Activated naive CD8-positive, alpha-beta T cell treated with anti-CD3 and anti-CD28 coated beads for 36 hours (primary cell): Measurements from ENCODE around the gene GRB14. TPM values are rescaled to one million over a fixed set of nuclear protein-coding genes. Genes with fewer than 3 reads are reported as not detected.

Experiments
- DNase-seq: peaks from one replicate; pipeline ENCODE4 v3.0.0; 2021
- H3K27ac Mint-ChIP-seq: one replicate; pipeline ENCODE4 v1.8.0; 2022; ENCODE audit warnings: mild to moderate bottlenecking, moderate library complexity, mixed read lengths
- H3K27me3 Mint-ChIP-seq: one replicate; pipeline ENCODE4 v1.8.0; 2022; ENCODE audit warnings: mild to moderate bottlenecking, mixed read lengths
- H3K36me3 Mint-ChIP-seq: one replicate; pipeline ENCODE4 v1.8.0; 2021; ENCODE audit warnings: mild to moderate bottlenecking, mixed read lengths
- H3K4me1 Mint-ChIP-seq: one replicate; pipeline ENCODE4 v1.8.0; 2021; ENCODE audit warnings: mixed read lengths
- H3K4me3 Mint-ChIP-seq: one replicate; pipeline ENCODE4 v1.8.0; 2022; ENCODE audit warnings: mild to moderate bottlenecking, moderate library complexity, mixed read lengths
- H3K9me3 Mint-ChIP-seq: one replicate; pipeline ENCODE4 v1.8.0; 2022; ENCODE audit warnings: mixed read lengths
- total RNA-seq, 2 experiments: library from RNA; stranded (reverse); gene quantifications; one replicate each; pipeline ENCODE4 v1.2.3, GENCODE V29; 2021

The GRB14 gene
- total RNA-seq, 2 experiments from 2014 or later, result not detected

DNA sequence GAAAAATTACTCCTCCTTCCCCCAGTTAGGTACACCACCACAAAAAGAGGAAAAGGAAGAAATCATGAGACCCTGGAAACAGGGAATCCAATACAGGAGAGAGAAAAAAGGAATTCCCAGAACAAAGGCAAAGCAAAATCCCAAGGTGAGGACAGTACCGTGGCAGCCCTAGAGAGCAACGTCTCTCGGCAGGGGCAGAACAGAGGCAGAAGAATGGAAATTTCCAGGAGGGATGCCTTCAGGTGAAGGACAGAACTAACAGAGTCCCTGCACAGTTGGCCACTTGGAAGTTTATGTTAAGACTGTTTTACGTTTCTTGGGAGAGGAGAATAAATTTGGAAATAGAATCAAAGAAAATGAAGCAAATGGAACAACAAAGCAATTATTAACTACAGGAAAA lies 27.7 kb downstream of the GRB14 start:
- DNase-seq, result no peak
- Mint-ChIP-seq H3K9me3 (peaks cover 5% of the 10 kb centered on the region), H3K27me3 (no peaks in the 10 kb centered on the region), H3K4me1 (no peaks in the 10 kb centered on the region), H3K36me3 (no peaks in the 10 kb centered on the region), H3K27ac (no peak overlapping the region), H3K4me3 (no peak overlapping the region)

DNA sequence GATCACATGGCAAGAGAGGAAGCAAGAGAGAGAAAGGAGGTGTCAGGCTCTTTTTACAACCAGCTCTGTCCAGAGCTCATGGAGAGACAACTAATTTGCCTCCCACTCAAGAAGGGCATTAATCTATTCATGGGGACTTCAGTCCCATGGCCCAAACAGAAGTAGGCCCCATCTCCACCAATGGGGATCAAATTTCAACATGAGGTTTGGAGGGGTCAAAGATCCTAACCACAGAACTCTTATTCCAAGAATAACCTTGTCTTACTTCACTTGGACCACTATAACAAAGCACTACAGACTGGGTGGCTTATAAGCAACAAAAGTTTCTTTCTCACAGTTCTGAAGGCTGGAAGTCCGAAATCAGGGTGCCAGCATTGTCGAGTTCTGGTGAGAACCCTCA lies 31.8 kb downstream of the GRB14 start:
- no peak for DNase-seq
- Mint-ChIP-seq H3K4me3 (no peak overlapping the region), H3K9me3 (peaks cover 5% of the 10 kb centered on the region), H3K27me3 (no peaks in the 10 kb centered on the region), H3K27ac (no peak overlapping the region), H3K4me1 (no peaks in the 10 kb centered on the region), H3K36me3 (no peaks in the 10 kb centered on the region)

DNA sequence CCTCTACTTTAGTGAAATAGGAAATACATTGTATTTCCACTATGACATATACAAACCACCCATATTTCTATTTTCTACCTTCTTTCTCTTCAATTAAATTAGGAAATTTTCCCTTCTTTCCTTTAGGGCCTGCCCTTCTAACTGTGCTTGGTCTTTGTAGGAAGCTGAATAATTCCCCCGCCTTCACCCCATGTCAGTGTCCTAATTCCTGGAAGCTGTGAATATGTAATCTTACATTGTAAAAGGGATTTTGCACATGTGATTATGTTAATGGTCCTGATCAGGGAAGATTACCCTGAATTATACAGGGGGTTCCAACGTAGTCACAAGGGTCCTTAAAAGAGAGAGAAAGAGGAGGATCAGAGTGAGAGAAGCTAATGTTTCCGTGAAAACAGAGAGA lies 40.2 kb downstream of the GRB14 start:
- H3K9me3 Mint-ChIP-seq, result no peaks in the 10 kb centered on the region
- H3K27me3 Mint-ChIP-seq, result no peaks in the 10 kb centered on the region
- no peak overlapping the region for H3K27ac Mint-ChIP-seq
- no peaks in the 10 kb centered on the region for H3K4me1 Mint-ChIP-seq
- no peak overlapping the region for H3K4me3 Mint-ChIP-seq
- DNase-seq, result no peak
- H3K36me3 Mint-ChIP-seq, result no peaks in the 10 kb centered on the region

DNA sequence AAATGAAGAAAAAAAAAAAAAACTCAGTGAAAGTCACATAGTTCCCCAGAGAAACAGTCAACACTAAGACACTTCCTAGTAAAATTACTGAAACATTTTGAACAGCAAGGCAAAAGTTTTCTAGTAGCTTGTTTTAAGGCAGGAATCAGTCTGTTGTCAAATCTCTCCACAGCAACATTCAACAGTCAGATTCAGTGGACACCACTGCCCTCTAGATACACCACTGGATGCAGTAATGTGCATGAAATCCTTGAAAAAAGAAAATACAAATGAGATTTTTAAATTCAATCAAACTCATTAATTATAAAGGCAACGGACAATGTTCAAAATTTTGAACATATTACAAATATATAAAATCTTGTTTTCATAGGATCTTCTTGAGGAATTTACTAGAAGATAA lies 46.4 kb downstream of the GRB14 start:
- Mint-ChIP-seq H3K27me3 (no peaks in the 10 kb centered on the region), H3K4me3 (no peak overlapping the region), H3K4me1 (no peaks in the 10 kb centered on the region)

DNA sequence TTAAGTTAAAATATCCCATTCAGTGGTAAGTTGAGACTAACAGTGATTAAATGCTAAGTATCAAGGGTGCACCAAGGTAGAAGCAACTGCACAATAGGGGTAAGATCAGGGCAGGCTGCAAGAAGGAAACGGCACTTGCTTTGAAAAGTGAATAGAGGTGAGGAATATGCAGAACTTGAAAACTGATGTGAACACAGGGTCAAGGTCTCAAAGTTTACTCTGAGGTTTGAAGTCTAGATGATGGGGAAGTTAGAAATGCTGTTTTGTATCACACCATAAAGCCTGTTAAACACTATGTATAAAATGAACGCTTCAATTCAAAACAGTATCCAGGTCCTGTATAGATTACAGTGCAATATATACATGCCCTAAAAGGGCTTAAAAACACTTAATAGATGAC lies 50.8 kb downstream of the GRB14 start:
- Mint-ChIP-seq H3K27me3 (no peaks in the 10 kb centered on the region), H3K27ac (no peak overlapping the region), H3K4me1 (no peaks in the 10 kb centered on the region), H3K36me3 (no peaks in the 10 kb centered on the region), H3K9me3 (no peaks in the 10 kb centered on the region), H3K4me3 (no peak overlapping the region)
- DNase-seq, result no peak

More for the DNA sequence above, 46.4 kb downstream of the GRB14 start:
- H3K27ac Mint-ChIP-seq, result no peak overlapping the region
- no peak for DNase-seq
- H3K36me3 Mint-ChIP-seq, result no peaks in the 10 kb centered on the region
- no peaks in the 10 kb centered on the region for H3K9me3 Mint-ChIP-seq

DNA sequence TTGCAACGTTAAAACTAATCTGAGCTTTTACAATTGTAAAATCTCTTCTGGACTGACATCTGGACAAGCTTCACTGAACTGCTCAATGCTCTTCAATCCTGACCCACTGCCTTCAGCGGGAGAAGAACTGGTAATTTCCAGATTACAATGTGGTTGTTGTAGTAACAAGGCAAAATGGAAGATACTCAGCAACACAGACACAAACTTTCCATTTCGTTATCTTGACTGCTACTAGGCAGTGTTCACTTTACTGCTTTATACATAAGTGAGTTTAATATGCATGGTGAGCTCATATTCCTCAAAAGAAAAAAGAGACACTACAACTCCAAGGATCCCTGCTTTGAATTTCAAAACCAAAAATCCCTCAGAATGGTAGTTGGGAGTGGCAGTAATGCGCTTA lies 51.9 kb downstream of the GRB14 start:
- Mint-ChIP-seq H3K9me3 (no peaks in the 10 kb centered on the region), H3K4me3 (no peak overlapping the region), H3K36me3 (no peaks in the 10 kb centered on the region), H3K4me1 (no peaks in the 10 kb centered on the region), H3K27ac (no peak overlapping the region), H3K27me3 (no peaks in the 10 kb centered on the region)
- DNase-seq, result no peak

DNA sequence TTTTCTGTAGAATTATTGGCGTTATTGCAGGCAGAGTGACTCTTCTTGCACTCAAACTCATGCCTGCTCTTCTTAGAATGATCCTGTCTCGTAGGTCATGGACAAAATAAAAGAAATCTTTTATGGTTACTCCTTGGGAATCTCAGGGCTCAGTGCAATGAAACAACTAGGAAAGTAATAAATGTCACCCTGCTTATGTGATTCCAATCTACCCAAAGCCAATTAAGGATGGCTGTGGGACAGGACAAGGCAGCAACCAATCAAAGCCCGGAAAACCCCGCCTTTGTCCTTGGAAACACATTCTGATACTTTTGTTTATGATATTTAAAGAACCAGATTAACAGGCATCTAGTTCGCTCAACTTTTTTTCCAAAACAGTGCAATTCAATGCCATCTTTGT lies 53.0 kb downstream of the GRB14 start:
- H3K4me3 Mint-ChIP-seq, result no peak overlapping the region
- no peaks in the 10 kb centered on the region for H3K27me3 Mint-ChIP-seq
- H3K4me1 Mint-ChIP-seq, result no peaks in the 10 kb centered on the region
- no peaks in the 10 kb centered on the region for H3K36me3 Mint-ChIP-seq
- DNase-seq, result no peak
- no peak overlapping the region for H3K27ac Mint-ChIP-seq
- H3K9me3 Mint-ChIP-seq, result no peaks in the 10 kb centered on the region

DNA sequence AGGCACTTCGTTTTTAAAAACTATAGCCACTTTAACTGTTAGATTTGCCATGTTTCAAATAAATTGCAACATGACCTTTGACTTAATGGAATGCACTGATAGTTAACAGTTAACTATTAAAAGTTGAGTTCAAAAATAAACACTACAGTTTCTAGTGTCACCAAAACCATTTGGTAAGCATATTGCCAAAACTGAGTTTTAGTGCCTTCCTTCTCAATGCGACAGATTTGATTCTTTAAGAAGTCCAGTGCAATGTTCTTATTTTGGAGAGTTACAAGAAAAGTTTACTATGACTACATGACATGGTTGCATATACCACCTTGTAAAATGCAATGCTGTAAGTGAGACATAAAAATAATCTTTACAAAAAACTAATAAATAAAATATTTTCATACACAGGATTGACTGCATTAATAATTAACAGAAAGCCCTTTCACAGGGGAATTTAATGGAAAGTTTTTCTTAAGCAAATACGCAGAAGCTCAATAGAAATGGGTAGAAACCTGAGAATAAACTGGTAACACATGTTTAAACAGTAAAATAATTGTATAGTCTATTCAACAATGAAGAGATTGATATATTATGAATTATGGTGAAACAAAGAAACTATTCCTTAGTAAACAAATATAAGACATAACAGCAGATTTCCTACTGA lies 53.8 kb downstream of the GRB14 start:
- no peaks in the 10 kb centered on the region for H3K27me3 Mint-ChIP-seq
- no peaks in the 10 kb centered on the region for H3K4me1 Mint-ChIP-seq
- no peak overlapping the region for H3K4me3 Mint-ChIP-seq
- H3K27ac Mint-ChIP-seq, result no peak overlapping the region
- no peaks in the 10 kb centered on the region for H3K36me3 Mint-ChIP-seq
- no peak for DNase-seq
- H3K9me3 Mint-ChIP-seq, result no peaks in the 10 kb centered on the region

DNA sequence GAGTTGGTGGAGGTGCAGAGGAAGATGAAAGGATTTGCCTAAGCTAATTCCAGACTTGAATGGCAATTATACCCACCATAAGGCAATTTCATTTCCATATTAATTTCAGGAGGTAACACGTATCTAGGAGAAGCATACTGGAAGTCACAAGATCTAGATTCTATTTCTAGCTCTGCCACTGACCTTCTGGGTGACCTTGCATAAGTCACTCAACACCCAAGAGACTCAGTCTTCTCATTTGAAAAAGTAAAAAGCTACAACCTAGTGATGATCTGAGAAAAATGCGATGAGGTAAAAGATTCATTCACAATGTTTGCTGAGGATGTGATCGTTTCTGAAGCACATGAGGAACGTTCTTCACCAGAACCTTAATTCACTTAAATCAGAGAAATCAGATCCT lies 55.9 kb downstream of the GRB14 start:
- Mint-ChIP-seq H3K4me3 (no peak overlapping the region), H3K36me3 (no peaks in the 10 kb centered on the region), H3K27ac (no peak overlapping the region), H3K27me3 (no peaks in the 10 kb centered on the region), H3K4me1 (no peaks in the 10 kb centered on the region), H3K9me3 (no peaks in the 10 kb centered on the region)
- DNase-seq, result no peak

DNA sequence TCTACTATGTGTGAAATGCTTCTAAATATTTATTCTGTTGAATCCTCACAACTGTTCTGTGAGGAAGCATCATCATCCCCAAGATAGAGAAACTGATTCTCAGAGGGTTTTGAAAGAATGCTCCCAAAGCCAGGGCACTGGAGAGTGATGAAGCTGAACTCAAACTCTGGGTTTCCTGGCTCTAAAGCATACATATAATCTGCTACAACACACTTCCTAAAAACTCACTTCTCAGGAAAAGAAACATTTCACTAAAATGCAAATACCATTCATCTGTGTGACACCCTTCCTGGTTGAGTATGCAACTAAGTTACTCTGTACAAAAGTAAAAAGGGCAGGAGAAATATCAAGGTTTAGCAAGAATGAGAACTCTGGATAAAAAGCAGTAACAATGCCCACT lies 58.6 kb downstream of the GRB14 start:
- Mint-ChIP-seq H3K9me3 (no peaks in the 10 kb centered on the region), H3K4me1 (no peaks in the 10 kb centered on the region), H3K4me3 (no peak overlapping the region), H3K27ac (no peak overlapping the region), H3K36me3 (no peaks in the 10 kb centered on the region), H3K27me3 (no peaks in the 10 kb centered on the region)
- DNase-seq, result no peak

DNA sequence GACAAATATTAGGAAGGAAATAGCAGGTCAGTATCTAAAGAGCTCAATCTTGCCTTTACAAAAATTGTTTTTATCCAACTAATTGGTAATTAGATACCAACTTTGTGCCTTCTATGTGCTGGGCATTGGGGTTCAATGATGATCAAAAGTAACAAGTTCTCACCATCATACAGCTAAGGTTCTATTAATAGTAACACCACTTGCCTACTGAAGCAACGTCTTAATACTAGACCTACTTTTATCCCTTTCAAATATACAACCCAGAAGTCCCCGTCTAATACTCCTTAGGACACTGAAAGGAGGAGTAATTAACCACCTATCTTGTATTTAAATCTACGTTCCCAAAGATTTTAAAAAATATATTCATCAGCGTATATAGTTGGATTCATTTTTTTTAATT lies 59.3 kb downstream of the GRB14 start:
- Mint-ChIP-seq H3K9me3 (no peaks in the 10 kb centered on the region), H3K36me3 (no peaks in the 10 kb centered on the region), H3K4me1 (no peaks in the 10 kb centered on the region), H3K27ac (no peak overlapping the region), H3K27me3 (no peaks in the 10 kb centered on the region), H3K4me3 (no peak overlapping the region)
- no peak for DNase-seq

DNA sequence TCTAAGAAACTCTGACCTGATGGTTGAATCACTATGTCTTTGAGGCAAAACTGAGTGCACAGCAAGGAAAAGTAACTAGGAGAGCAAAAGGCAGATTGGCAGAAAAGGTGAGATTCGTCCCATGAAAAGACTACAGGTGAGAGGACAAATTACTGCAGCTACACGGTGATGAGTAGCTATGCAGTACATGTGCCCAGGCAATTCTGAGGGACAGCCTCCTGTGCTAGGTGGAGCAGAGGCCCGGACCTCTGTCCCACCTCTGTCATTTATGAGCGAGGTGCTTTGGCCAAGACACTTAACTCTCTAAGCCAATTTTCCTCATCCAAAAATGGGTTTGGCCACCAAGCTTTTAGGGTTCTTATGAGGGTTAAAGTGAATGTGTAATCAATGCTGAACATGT lies 59.9 kb downstream of the GRB14 start:
- no peak overlapping the region for H3K4me3 Mint-ChIP-seq
- H3K36me3 Mint-ChIP-seq, result no peaks in the 10 kb centered on the region
- no peaks in the 10 kb centered on the region for H3K27me3 Mint-ChIP-seq
- H3K27ac Mint-ChIP-seq, result no peak overlapping the region
- H3K4me1 Mint-ChIP-seq, result no peaks in the 10 kb centered on the region
- no peak for DNase-seq
- no peaks in the 10 kb centered on the region for H3K9me3 Mint-ChIP-seq

DNA sequence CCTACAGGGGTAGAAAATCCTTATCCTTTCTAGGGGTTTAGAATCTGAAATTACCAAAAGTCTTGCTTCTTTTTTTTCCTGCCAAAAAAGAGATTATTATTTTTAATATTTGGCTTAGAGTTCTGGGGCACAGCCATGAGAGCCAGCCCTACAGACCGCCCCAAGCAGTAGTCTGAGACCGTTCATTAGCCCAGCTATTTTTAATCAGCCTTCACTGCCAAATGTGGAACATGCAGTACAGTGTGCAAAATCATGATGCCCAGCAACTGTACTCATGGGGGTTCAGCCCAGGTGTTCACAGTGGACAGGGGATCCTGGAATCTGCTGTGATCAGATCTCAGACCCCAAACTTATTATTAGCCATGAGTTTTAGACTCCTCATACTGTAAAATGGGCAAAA lies 60.4 kb downstream of the GRB14 start:
- no peaks in the 10 kb centered on the region for H3K9me3 Mint-ChIP-seq

DNA sequence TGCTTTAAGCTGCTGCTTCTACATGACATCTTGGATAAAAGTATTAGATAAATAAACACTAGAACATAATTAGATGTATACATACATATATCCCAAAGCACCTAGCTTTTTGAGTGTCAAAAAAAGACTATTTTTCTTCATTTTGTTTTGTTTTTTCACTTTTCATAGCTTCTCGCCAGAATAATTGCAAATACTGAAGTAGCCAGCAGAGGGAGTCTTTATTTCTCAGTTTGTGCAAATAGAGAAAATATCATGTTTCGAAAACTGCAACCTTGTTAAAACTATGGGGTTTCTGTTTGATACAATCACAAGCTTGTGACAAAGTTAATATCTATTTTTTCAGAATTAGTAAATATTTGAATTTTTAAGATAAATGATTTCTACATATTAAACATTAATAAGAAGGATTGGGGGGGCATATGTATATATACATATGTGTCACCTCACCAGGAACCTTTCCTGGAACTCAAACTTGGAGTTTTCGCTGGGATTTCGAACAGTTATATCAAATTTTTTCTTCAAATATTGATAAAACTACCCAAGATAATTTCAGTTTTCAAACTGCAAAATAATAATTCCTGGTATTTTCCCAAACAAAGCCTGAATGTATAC lies 61.0 kb downstream of the GRB14 start:
- Mint-ChIP-seq H3K4me3 (no peak overlapping the region), H3K36me3 (no peaks in the 10 kb centered on the region), H3K27me3 (no peaks in the 10 kb centered on the region), H3K9me3 (no peaks in the 10 kb centered on the region), H3K27ac (no peak overlapping the region), H3K4me1 (no peaks in the 10 kb centered on the region)
- no peak for DNase-seq

More for the DNA sequence above, 60.4 kb downstream of the GRB14 start:
- no peak overlapping the region for H3K27ac Mint-ChIP-seq
- no peaks in the 10 kb centered on the region for H3K4me1 Mint-ChIP-seq
- no peak overlapping the region for H3K4me3 Mint-ChIP-seq
- no peaks in the 10 kb centered on the region for H3K36me3 Mint-ChIP-seq
- no peak for DNase-seq
- no peaks in the 10 kb centered on the region for H3K27me3 Mint-ChIP-seq

DNA sequence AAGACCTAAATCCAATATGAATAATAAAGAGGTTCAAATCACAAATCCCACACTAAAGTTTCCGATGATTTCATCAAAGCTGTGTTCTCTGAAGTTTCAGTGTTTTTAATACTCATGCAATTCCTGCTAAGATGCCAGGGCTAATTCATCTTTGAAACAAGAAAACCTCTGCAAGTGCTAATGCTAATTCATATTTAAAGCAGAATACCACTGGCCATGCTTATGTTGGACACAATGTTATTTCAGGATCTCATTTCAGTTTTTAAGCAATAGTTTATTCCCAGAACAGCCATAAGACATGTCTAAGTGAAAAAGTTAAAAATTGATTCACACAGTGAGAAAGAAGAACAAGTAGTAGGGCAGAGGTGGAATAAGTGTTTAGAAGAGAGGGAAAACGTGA lies 62.8 kb downstream of the GRB14 start:
- H3K36me3 Mint-ChIP-seq, result no peaks in the 10 kb centered on the region
- no peaks in the 10 kb centered on the region for H3K4me1 Mint-ChIP-seq
- H3K27me3 Mint-ChIP-seq, result no peaks in the 10 kb centered on the region
- no peak overlapping the region for H3K4me3 Mint-ChIP-seq
- no peaks in the 10 kb centered on the region for H3K9me3 Mint-ChIP-seq
- H3K27ac Mint-ChIP-seq, result no peak overlapping the region
- no peak for DNase-seq

DNA sequence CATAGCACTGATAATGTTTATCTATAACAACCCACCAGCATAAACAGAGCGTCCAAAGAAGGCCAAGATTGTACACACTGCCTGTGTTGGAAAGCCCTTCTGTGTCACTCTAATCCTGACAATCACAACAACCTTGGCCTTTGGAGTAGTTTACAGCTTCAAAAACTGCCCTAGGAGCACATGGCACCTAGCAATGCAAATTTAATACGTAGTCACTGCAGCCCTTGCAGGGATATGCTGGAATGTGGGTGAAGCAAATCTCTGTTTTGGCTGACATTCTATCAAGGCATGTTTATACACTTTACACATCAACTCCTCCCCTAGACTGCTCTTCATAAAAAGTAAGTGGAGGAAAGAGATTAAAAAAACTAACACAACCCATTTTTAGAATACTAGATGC lies 66.8 kb downstream of the GRB14 start:
- DNase-seq, result no peak
- Mint-ChIP-seq H3K27ac (no peak overlapping the region), H3K36me3 (no peaks in the 10 kb centered on the region), H3K4me1 (no peaks in the 10 kb centered on the region), H3K4me3 (no peak overlapping the region), H3K9me3 (peaks cover 1% of the 10 kb centered on the region), H3K27me3 (no peaks in the 10 kb centered on the region)
